HepG2 (cell line): ENCODE results near the gene HMGCS2. TPM values are rescaled to one million over a fixed set of nuclear protein-coding genes. Genes with fewer than 3 reads are reported as not detected.

Experiments
- MED8 ChIP-seq: sonication (generic); formaldehyde crosslinking; IDR thresholded peaks from 2 replicates; pipeline ENCODE4 v1.8.1; 2023; ENCODE audit warnings: mild to moderate bottlenecking, missing genetic modification reagents; ENCODE audit not compliant: insufficient replicate concordance
- ZBTB34 ChIP-seq: sonication (generic); formaldehyde crosslinking; IDR thresholded peaks from 2 replicates; pipeline ENCODE4 v1.8.0; 2022; ENCODE audit warnings: mild to moderate bottlenecking, missing genetic modification reagents
- ZNF142 ChIP-seq: sonication (generic); formaldehyde crosslinking; IDR thresholded peaks from 2 replicates; pipeline ENCODE4 v1.4.0; 2020; ENCODE audit warnings: missing genetic modification reagents
- ZNF18 ChIP-seq: sonication (generic); formaldehyde crosslinking; IDR thresholded peaks from 2 replicates; pipeline ENCODE4 v1.8.0; 2022; ENCODE audit warnings: mild to moderate bottlenecking, missing genetic modification reagents; ENCODE audit not compliant: insufficient replicate concordance
- polyA plus RNA-seq, 8 experiments: library from polyadenylated mRNA; depleted of rRNA in 3 of 8; stranded (reverse) in 7 of 8; unstranded in 1 of 8; fragments of >200 nt; fragmentation: Illumina TruSeq in 4 of 8; extraction: Trizol in 4 of 8; gene quantifications; 2 replicates each; pipeline versions ENCODE4 v1.2.1 to v1.2.3, GENCODE V29; 2011 to 2016; ENCODE audit warnings: low read depth in 4 of 8, missing spikeins in 1 of 8, mixed read lengths in 1 of 8; ENCODE audit not compliant: insufficient read depth in 1 of 8
- total RNA-seq, 5 experiments: library from RNA; depleted of rRNA; stranded (reverse); fragments of >200 nt; fragmentation: Illumina TruSeq; extraction: Trizol; gene quantifications; 2 replicates each; pipeline ENCODE4 v1.2.3, GENCODE V29; 2016; ENCODE audit warnings: low read depth in 1 of 5

HMGCS2 gene
- total and polyA plus RNA-seq, 2 of the 13 experiments (the other 11 are each of a cell fraction or from before 2014, with no cell fraction given), result 0.44 to 1.5 TPM

GRCh38 chr1:119744598-119744942 lies 24.1 kb downstream of the HMGCS2 start (continued):
- TF ChIP-seq ZNF18 (CRISPR knock-in tag) (no peak), ZBTB34 (no peak), ZNF142 (CRISPR knock-in tag) (no peak), MED8 (CRISPR knock-in tag) (no peak)
